Glutamatergic neuron (in vitro differentiated cells): ENCODE data around the gene GPATCH1. TPM values are rescaled to one million over a fixed set of nuclear protein-coding genes. Genes with fewer than 3 reads are reported as not detected.

Experiments
- DNase-seq: peaks from one replicate; pipeline ENCODE4 v3.0.0; 2022
- H3K27ac Mint-ChIP-seq: one replicate; pipeline ENCODE4 v1.8.0; 2020; ENCODE audit warnings: mild to moderate bottlenecking, mixed read lengths, inconsistent platforms; ENCODE audit not compliant: unreplicated experiment
- H3K27me3 Mint-ChIP-seq: one replicate; pipeline ENCODE4 v1.8.0; 2020; ENCODE audit warnings: mild to moderate bottlenecking, moderate library complexity, mixed read lengths, inconsistent platforms; ENCODE audit not compliant: unreplicated experiment
- H3K36me3 Mint-ChIP-seq: one replicate; pipeline ENCODE4 v1.8.0; 2020; ENCODE audit warnings: mild to moderate bottlenecking, mixed read lengths, inconsistent platforms; ENCODE audit not compliant: unreplicated experiment
- H3K4me1 Mint-ChIP-seq: one replicate; pipeline ENCODE4 v1.8.0; 2020; ENCODE audit warnings: mild to moderate bottlenecking, low read depth, mixed read lengths, inconsistent platforms; ENCODE audit not compliant: unreplicated experiment
- H3K4me3 Mint-ChIP-seq: one replicate; pipeline ENCODE4 v1.8.0; 2020; ENCODE audit warnings: mild to moderate bottlenecking, mixed read lengths, inconsistent platforms; ENCODE audit not compliant: unreplicated experiment
- H3K9me3 Mint-ChIP-seq: one replicate; pipeline ENCODE4 v1.8.0; 2020; ENCODE audit warnings: mild to moderate bottlenecking, moderate library complexity, mixed read lengths, inconsistent platforms; ENCODE audit not compliant: unreplicated experiment
- total RNA-seq: library from RNA; stranded (reverse); fragmentation: NEBNext Ultra II Directional; extraction: Animal tissue kit (Norgen Biotek cat#: 25700); gene quantifications from one replicate; pipeline ENCODE4 v1.2.1, GENCODE V29; 2021; ENCODE audit not compliant: unreplicated experiment
- TF ChIP-seq, protein P1 (sequence below): fragments of 200-600 bp; sonication (generic); IDR thresholded peaks from one replicate; pipeline ENCODE4 v1.5.0; 2021; ENCODE audit not compliant: partially characterized antibody, unreplicated experiment

The GPATCH1 gene
- total RNA-seq, 1 donor from 2014 or later, result 8.8 TPM

DNA sequence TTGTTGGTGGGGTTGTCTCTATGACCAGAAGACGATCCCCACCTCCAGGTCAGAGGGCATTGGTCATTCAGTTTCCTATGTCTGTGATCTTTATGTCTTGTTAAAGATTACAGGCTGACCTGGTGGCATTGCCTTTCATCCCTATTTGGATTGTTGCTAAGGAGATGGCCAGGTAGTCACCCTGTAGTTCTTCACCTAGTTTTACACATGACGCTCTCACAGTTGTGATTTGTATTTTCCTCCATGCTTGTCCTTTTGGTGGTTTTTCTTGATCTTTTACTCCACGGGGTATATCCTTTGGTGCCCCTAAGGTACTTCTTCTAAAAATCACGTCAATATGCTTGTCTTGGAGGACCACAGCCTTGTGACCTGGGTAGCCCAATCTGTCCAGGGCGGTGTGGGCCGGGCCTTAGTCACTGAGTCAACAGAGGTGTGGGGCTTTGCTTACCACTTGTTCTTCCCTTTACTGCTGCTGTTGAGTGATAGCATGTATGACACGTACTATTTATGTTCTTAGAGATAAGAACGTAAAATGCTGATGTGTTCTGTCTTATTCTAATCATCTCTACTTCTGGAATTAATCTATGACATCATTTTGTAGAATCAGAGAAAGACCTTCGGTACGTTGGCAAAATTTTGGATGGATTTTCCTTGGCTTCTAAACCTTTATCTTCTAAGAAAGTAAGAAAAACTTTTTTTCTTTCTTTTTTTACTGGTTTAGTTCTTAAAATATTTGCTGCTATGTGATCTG is 20.1 kb downstream of the GPATCH1 start:
- no peak for DNase-seq
- no peak overlapping the region for H3K4me3 Mint-ChIP-seq
- no peaks in the 10 kb centered on the region for H3K36me3 Mint-ChIP-seq
- H3K27me3 Mint-ChIP-seq, result no peaks in the 10 kb centered on the region
- H3K4me1 Mint-ChIP-seq, result no peaks in the 10 kb centered on the region
- TF ChIP-seq, protein P1, sequence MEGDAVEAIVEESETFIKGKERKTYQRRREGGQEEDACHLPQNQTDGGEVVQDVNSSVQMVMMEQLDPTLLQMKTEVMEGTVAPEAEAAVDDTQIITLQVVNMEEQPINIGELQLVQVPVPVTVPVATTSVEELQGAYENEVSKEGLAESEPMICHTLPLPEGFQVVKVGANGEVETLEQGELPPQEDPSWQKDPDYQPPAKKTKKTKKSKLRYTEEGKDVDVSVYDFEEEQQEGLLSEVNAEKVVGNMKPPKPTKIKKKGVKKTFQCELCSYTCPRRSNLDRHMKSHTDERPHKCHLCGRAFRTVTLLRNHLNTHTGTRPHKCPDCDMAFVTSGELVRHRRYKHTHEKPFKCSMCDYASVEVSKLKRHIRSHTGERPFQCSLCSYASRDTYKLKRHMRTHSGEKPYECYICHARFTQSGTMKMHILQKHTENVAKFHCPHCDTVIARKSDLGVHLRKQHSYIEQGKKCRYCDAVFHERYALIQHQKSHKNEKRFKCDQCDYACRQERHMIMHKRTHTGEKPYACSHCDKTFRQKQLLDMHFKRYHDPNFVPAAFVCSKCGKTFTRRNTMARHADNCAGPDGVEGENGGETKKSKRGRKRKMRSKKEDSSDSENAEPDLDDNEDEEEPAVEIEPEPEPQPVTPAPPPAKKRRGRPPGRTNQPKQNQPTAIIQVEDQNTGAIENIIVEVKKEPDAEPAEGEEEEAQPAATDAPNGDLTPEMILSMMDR, result no peak
- H3K27ac Mint-ChIP-seq, result no peak overlapping the region
- no peaks in the 10 kb centered on the region for H3K9me3 Mint-ChIP-seq

DNA sequence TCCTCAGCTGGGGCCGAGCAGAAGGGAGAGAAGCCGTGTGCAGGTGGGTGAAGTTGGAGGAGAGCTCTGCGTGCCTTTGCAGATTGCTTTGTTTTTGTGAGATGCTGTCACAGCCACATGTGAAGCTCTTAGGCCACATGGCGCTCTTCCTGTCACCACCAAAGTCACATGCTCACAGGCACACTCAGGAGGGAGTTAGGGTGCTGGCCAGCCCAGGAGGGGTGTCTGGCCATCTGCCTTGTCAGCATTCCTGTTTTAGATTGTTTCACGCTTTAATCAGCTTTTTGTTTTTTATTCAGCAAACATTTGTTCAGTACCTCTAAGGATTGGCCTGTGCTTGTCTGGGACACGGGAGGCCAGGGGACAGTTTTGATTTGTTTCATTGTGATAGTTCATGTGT is 21.9 kb downstream of the GPATCH1 start:
- Mint-ChIP-seq H3K4me3 (no peak overlapping the region), H3K27me3 (no peaks in the 10 kb centered on the region), H3K36me3 (no peaks in the 10 kb centered on the region), H3K27ac (no peak overlapping the region), H3K4me1 (no peaks in the 10 kb centered on the region), H3K9me3 (no peaks in the 10 kb centered on the region)
- TF ChIP-seq, protein P1, result no peak
- no peak for DNase-seq

DNA sequence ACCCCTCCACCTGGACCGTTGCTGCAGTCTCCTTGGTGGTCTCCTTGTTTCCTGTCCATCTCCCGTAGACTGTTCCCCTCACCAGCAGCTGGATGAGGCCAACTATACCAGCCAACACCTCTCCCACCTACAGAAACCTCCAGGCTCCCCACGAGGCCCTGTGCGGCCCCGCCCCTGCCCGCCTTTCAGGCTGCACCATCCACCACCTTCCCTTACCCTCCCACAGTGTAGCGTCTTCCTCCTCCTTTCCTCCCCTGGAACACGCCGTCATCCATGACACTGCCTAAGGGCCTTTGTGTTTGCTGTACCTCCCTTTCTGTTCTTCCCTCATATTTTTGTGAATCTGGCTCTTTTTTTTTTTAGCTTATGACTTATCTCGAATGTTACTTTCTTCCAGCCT is 27.2 kb downstream of the GPATCH1 start:
- Mint-ChIP-seq H3K4me3 (no peak overlapping the region), H3K27me3 (no peaks in the 10 kb centered on the region), H3K36me3 (no peaks in the 10 kb centered on the region), H3K9me3 (no peaks in the 10 kb centered on the region), H3K27ac (no peak overlapping the region), H3K4me1 (no peaks in the 10 kb centered on the region)
- TF ChIP-seq, protein P1, result no peak
- DNase-seq, result no peak

DNA sequence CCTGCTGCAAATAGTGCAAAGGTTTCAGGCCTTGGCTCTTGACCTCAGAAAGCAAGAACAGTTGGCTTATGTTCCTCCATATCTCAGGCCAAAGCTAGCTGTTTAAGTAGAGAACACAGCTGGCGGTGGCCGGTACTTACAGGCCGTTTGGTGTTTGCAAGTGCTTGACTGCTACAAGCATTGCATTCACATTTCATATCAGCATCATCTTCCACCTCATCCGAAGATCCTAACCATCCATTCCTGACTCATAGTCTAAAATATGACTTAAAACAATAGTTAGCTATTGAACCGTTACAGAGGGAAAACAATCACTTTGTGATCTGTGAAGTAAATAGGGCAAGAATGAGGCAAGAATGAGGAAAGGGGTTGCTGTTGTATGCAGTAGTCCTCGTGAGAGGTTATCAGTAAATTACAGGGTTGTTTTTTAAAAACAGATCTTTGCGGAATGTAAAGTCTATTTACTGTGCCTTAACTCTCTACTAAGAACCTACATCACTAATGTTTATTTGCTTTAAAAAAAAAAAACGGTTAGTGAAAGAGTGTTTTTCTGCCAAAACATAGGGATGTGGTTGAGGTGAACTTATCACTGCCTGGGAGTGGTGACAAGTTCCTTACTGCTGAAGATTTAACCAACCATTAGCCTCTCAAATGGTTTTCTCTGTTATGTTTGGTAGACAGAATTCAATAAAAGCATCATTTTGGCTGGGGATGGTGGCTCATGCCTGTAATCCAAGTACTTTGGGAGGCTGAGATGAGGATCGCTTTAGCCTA is 29.3 kb downstream of the GPATCH1 start:
- Mint-ChIP-seq H3K27ac (no peak overlapping the region), H3K4me1 (no peaks in the 10 kb centered on the region), H3K9me3 (no peaks in the 10 kb centered on the region), H3K4me3 (no peak overlapping the region), H3K27me3 (no peaks in the 10 kb centered on the region), H3K36me3 (no peaks in the 10 kb centered on the region)
- TF ChIP-seq, protein P1, result no peak
- no peak for DNase-seq

DNA sequence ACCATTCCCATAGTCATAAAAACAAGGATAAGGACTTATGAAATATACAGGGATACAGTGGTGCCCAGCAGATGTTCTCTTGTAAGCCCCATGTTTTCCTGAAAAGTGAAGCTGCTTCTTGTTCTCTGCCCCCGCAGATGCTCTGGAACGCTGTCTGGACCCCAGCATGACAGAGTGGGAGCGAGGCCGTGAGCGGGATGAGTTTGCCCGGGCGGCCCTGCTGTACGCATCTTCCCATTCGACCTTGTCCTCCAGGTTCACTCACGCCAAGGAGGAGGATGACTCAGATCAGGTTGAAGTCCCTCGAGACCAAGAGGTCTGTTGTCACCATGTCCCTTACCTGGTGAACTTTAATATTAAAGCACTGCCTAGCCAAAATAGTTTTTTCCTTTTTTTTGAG is 30.6 kb downstream of the GPATCH1 start:
- H3K27ac Mint-ChIP-seq, result no peak overlapping the region
- DNase-seq, result no peak
- no peaks in the 10 kb centered on the region for H3K9me3 Mint-ChIP-seq
- H3K27me3 Mint-ChIP-seq, result no peaks in the 10 kb centered on the region
- no peaks in the 10 kb centered on the region for H3K4me1 Mint-ChIP-seq
- no peak overlapping the region for H3K4me3 Mint-ChIP-seq
- H3K36me3 Mint-ChIP-seq, result no peaks in the 10 kb centered on the region
- TF ChIP-seq, protein P1, result no peak
